HG02885 (cell line): ENCODE measurements around the gene ZNF630.
A peak's percentile ranks its signal among the peaks of the same experiment; 100 is the strongest.
"Not testable (repeated sequence)": the region's sequence is repeated elsewhere in the genome, so short reads cannot be mapped to it uniquely, and the experiment has no call there.

Source experiments
- ATAC-seq: cut with Tn5 transposase; IDR thresholded peaks from one replicate; pipeline ENCODE4 v1.9.1; 2021; ENCODE audit warnings: mild to moderate bottlenecking; ENCODE audit not compliant: unreplicated experiment, poor library complexity

ZNF630 gene

GRCh38 chrX:48071064-48071985, at the start of gene ZNF630:
ZNF630 (minus strand) TSS chrX:48071640; CDS start chrX:48066886, 4,754 bp downstream.
- ATAC-seq = peak; percentile 86

DNA sequence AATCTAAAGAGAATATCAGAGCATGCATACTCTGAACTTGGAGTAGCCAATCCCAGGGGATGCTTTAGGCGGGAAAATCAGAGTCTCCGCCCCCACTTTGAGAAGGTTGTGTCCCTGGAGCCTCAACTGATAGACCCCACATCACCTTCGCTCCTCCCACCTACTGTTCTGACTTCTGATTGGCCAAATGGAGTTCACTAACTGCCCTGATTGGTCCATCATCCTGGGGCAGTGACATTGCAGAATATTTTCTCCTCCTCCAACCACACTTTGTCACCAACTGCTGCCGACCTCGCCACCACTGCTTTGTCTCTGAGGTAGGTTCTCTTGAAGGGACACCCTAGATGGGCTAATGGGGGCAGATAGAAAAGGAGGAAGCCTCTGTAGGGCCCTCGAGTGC, 36.3 kb upstream of the ZNF630 start:
- no peak for ATAC-seq

- no peak for ATAC-seq
Observed at GRCh38 chrX:48102874-48103374, 31.5 kb upstream of the ZNF630 start.

- ATAC-seq = no peak
Observed at GRCh38 chrX:48101443-48101842, 30.0 kb upstream of the ZNF630 start.

DNA sequence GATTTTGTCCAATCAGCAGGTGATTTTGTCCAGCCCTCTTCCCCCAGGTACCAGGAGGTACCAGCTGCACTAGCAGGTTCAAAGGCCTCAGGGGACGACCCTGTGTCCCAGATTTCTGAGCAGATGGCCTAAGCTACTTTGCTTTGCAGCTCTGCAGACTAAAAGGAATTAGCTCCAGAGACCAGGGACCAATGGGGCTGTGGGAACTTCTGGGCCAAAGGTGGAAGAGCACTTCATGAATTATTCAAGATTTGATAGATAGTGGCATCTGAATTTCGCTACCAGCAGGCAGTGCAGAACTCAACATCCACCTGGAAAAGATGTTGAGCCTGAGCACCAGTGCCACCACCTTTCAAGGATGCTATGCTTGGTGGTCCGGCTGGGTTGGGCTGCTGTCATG, 21.1 kb upstream of the ZNF630 start:
- not testable (repeated sequence) for ATAC-seq

DNA sequence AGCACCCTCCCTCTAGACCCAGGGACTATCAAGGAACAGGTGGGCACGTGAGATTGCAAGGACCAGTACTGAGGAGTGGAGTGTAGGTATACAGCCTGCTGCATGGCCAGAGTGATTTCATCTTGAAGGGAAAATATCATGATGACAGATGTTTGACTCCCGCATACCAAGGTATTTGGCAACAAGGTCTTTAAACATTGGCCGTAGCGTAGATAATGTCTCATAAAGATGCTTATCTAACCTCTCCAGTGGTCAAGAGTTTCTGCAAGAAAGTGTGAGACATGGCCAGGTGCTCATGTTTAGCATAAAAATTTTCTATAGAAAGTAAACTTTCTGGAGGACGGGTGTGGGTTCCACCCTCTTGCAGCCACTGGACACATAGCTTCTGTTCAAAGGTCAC, 18.7 kb upstream of the ZNF630 start:
- ATAC-seq = no peak

- ATAC-seq = no peak
Observed at GRCh38 chrX:48086082-48086481, 14.6 kb upstream of the ZNF630 start.

- ATAC-seq = no peak
Observed at GRCh38 chrX:48083706-48084105, 12.3 kb upstream of the ZNF630 start.

GRCh38 chrX:48083212-48083611, 11.8 kb upstream of the ZNF630 start:
- peak; percentile 83 for ATAC-seq

DNA sequence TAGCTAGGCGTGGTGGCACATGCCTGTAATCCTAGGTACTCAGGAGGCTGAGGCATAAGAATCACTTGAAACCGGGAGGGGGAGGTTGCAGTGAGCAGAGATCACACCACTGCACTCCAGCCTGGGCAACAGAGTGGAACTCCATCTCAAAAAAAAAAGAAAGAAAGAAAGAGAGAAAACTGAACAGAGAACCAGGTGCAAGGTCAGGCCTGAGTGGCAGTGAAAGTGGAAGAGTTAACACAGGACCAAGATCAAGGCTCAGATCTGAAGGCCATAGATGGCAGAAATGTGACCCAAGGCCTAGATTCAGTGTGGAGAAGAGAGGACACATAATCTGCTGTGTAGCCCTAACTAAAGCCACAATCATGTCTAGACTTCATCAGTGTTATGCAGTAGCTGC, 4.9 kb upstream of the ZNF630 start:
- no peak for ATAC-seq

- no peak for ATAC-seq
Observed at GRCh38 chrX:48071986-48072605, 656 bp upstream of the ZNF630 start.

DNA sequence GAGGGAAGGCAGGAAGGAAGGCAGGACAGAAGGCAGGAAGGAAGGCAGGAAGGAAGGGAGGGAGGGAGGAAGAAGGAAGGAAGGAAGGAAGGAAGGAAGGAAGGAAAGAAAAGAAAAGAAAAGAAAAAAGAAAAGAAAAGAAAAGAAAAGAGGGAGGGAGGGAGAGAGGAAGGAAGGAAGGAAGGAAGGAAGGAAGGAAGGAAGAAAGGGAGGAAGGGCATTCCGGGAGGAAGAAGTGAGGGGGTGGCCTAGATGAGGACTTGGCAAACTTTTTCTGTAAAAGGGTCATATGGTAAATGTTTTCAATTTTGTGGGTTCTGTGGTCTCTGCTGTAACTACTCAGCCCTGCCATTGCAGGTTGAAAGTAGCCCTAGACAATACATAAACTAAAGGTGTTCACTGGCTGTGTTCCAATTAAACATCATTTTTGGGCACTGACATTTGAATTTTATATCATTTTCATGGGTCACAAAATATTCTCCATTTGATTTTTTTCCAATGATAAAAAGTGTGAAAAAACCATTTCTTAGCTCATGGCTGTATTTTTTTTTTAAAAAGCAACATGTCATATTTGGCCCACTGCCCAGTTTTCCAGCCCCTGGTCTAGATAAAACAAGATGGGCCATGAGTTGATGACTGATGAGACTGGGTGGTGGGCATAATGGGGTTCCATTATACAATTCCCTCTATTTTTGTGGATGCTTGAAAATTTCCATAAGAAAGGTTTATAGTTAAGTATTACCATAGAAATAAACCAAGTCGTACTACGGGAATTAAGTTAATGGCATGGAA, 3.1 kb downstream of the ZNF630 start:
- ATAC-seq = no peak

DNA sequence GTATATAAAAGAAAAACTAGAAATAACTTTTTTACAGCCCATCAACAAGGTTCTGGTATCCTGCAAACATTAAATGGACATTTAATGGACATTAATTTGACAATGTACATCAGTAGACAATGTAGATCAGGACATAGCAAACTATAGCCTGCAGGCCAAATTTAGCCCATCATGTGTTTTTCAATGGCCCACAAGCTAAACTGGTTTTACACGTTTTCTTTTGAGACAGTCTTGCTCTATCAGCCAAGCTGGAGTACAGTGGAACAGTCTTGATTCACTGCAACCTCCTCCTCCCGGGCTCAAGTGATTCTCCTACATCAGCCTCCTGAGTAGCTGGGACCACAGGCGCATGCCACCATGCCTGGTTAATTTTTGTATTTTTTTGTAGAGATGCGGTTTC, 7.2 kb downstream of the ZNF630 start:
- no peak for ATAC-seq

DNA sequence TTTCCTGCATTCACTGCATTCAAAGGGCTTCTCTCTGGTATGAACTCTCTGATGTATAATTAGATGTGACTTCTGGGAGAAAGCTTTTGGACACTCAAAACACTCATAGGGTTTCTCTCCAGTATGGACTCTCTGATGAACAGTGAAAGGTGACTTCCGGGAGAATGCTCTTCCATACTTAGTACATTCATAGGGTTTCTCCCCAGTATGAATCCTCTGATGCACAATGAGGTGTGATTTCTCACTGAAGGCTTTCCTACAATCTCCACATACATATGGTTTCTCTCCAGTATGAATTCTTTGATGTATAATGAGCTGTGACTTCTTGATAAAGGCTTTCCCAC, 12.2 kb downstream of the ZNF630 start:
- ATAC-seq = no peak

DNA sequence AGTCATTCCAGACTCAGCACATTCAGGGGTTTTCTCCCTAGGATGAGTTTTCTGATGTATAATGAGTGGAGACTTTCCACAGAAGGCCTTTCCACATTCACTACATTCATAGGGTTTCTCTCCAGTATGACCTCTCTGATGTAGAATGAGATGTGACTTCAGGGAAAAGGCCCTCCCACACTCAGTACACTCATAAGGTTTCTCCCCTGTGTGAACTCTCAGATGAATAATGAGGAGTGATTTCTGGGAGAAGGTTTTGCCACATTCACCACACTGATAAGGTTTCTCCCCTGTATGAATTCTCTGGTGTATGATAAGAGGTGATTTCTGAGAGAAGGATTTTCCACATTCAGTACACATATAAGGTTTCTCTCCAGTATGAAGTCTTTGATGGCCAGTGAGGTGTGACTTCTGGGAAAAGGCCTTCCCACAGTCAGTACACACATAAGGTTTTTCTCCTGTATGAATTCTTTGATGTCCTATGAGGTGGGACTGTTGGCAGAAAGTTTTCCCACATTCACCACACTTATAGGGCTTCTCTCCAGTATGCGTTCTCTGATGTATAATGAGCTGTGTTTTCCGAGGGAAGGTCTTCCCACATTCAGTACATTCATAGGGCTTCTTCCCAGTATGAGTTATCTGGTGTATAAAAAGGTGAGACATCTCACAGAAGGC, 12.7 kb downstream of the ZNF630 start:
- no peak for ATAC-seq

GRCh38 chrX:48046846-48047245, 24.6 kb downstream of the ZNF630 start:
- no peak for ATAC-seq

DNA sequence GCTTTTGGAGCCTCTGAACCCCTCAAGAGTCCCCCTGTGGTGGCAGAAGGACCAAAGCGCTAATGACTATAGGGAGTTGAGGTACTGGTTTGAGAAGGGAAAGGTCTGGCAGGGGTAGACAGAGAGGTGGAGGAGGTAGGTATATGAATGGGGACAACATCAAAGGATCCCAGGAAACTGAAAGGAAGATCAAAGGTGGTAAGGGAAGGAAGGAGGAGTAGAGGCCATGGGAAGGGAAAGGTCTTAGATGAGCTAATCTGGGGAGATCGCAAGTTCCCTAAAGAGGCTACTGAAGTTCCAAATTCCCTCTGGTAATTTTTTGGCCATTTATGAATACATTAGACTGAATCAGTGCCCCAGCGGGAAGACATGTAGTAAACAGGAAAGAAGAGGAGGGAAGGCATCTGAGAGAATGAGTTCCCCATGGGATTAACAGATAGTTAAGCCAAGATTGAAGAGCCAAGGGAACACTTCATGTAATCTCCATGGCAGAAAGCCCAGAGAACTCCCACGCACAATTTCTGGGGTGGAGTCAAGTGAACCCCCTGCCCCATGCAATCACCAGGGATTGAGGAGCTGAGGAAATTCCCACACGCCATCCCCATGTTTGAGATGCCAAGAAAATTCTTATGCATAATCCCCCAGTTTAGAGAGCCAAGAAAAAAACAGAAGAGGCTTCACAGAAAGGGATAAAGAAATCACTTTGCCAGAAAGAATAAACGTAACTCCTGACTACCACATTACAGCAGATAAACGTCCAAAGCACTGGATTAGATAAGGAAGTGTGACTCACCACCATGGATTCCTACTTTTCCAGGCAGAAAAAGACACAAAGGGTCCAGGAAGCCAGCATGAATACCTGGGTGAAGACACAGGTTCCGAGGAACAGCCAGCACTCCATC, 25.8 kb downstream of the ZNF630 start:
- no peak for ATAC-seq

DNA sequence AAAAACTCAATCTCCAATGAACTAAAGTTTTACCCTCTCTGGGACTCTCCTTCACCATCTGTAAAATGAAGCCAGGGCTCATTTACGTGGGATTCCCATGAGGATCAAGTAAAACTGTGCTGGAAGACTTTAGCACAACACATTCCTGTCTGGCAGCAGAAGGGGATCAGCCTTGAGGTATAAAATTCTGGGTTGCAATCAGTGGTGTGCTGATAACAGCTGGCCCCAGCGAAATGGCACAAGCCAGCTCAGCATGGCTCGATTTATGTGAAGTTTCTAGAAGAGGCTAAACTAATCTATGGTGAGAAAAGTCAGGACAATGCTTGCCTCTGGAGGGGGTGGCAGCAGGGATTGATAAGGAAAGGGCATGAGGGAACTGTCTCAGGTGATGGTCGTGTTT, 28.4 kb downstream of the ZNF630 start:
- ATAC-seq = no peak

- ATAC-seq = no peak
Observed at GRCh38 chrX:48035891-48036290, 35.5 kb downstream of the ZNF630 start.
